Neural cell (in vitro differentiated cells): ENCODE measurements around the gene PHOX2A. TPM values are rescaled to one million over a fixed set of nuclear protein-coding genes. Genes with fewer than 3 reads are reported as not detected.

ENCODE experiments used
- H2AFZ ChIP-seq: fragments of 200-600, 300-800 bp; sonication (generic), shearing (Covaris generic); 2 replicates; pipeline ENCODE4 v1.6.0; 2014; ENCODE audit warnings: low read depth, mild to moderate bottlenecking, antibody characterized with exemption, low read length, moderate library complexity
- H3F3A ChIP-seq: fragments of 200-600 bp; shearing (Covaris generic); 2 replicates; pipeline ENCODE4 v1.6.1; 2016; ENCODE audit warnings: mild to moderate bottlenecking, moderate library complexity, mixed read lengths, antibody characterized with exemption, low read length; ENCODE audit not compliant: insufficient read depth, poor library complexity, severe bottlenecking
- H3K27ac ChIP-seq: fragments of 200-600, 300-800 bp; sonication (generic), shearing (Covaris generic); 2 replicates; pipeline ENCODE4 v1.5.1; 2014; ENCODE audit warnings: mild to moderate bottlenecking, low read length, moderate library complexity
- H3K27me3 ChIP-seq: fragments of 300-800, 200-600 bp; sonication (generic), shearing (Covaris generic); 2 replicates; pipeline ENCODE4 v1.6.0; 2014; ENCODE audit warnings: mild to moderate bottlenecking, low read depth, low read length, moderate library complexity; ENCODE audit not compliant: insufficient read depth
- H3K36me3 ChIP-seq: fragments of 300-800, 200-600 bp; sonication (generic), shearing (Covaris generic); 2 replicates; pipeline ENCODE4 v1.5.1; 2014; ENCODE audit warnings: mild to moderate bottlenecking, antibody characterized with exemption, low read length, moderate library complexity; ENCODE audit not compliant: insufficient read depth
- H3K4me2 ChIP-seq: fragments of 300-800, 200-600 bp; sonication (generic), shearing (Covaris generic); 2 replicates; pipeline ENCODE4 v1.6.0; 2014; ENCODE audit warnings: mild to moderate bottlenecking, low read length
- H3K4me3 ChIP-seq: fragments of 300-800, 200-600 bp; sonication (generic), shearing (Covaris generic); 2 replicates; pipeline ENCODE4 v1.5.1; 2014; ENCODE audit warnings: mild to moderate bottlenecking, low read length, moderate library complexity
- H3K79me2 ChIP-seq: fragments of 200-600 bp; shearing (Covaris generic); replicated peaks from 2 replicates; pipeline ENCODE4 v1.6.0; 2014; ENCODE audit warnings: mild to moderate bottlenecking, low read length, moderate library complexity; ENCODE audit not compliant: insufficient read depth
- H3K9ac ChIP-seq: fragments of 300-800, 200-600 bp; sonication (generic), shearing (Covaris generic); 2 replicates; pipeline ENCODE4 v1.6.1; 2016; ENCODE audit warnings: mild to moderate bottlenecking, low read length, mixed read lengths
- H3K9me2 ChIP-seq: fragments of 200-600 bp; shearing (Covaris generic); 2 replicates; pipeline ENCODE4 v1.6.1; 2016; ENCODE audit warnings: mild to moderate bottlenecking, low read length, mixed read lengths; ENCODE audit not compliant: insufficient read depth
- H3K9me3 ChIP-seq: fragments of 200-600, 300-800 bp; sonication (generic), shearing (Covaris generic); 2 replicates; pipeline ENCODE4 v1.6.1; 2016; ENCODE audit warnings: mild to moderate bottlenecking, mixed run types, low read length, moderate library complexity, mixed read lengths
- H4K20me1 ChIP-seq: fragments of 200-600 bp; shearing (Covaris generic); 2 replicates; pipeline ENCODE4 v1.6.1; 2016; ENCODE audit warnings: mild to moderate bottlenecking, mixed run types; ENCODE audit not compliant: insufficient read depth
- EP300 ChIP-seq: fragments of 450-650 bp; conservative IDR thresholded peaks from 2 replicates; pipeline ENCODE4 v1.6.1; 2014; ENCODE audit warnings: antibody characterized with exemption, mild to moderate bottlenecking, moderate library complexity; ENCODE audit not compliant: poor library complexity, severe bottlenecking
- EZH2 ChIP-seq: fragments of 200-600, 300-800 bp; shearing (Covaris generic), sonication (generic); IDR thresholded peaks from 2 replicates; pipeline ENCODE4 v1.6.1; 2014; ENCODE audit warnings: antibody characterized with exemption, low read length, borderline replicate concordance, mild to moderate bottlenecking; ENCODE audit not compliant: insufficient read depth, poor library complexity, severe bottlenecking
- MXI1 ChIP-seq: fragments of 450-650 bp; conservative IDR thresholded peaks from 2 replicates; pipeline ENCODE4 v1.6.1; 2014; ENCODE audit warnings: antibody characterized with exemption, mild to moderate bottlenecking; ENCODE audit not compliant: poor library complexity, severe bottlenecking
- POLR2AphosphoS5 ChIP-seq: IDR thresholded peaks from 2 replicates; pipeline ENCODE4 v1.6.1; 2012
- RAD21 ChIP-seq: fragments of 450-650 bp; conservative IDR thresholded peaks from 2 replicates; pipeline ENCODE4 v1.6.1; 2014; ENCODE audit warnings: antibody characterized with exemption, mild to moderate bottlenecking, moderate library complexity
- SMC3 ChIP-seq: fragments of 450-650 bp; conservative IDR thresholded peaks from 2 replicates; pipeline ENCODE4 v1.6.1; 2014; ENCODE audit warnings: antibody characterized with exemption, mild to moderate bottlenecking, moderate library complexity; ENCODE audit not compliant: poor library complexity
- TAF1 ChIP-seq: IDR thresholded peaks from 2 replicates; pipeline ENCODE4 v1.6.1; 2012; ENCODE audit warnings: low read depth
- polyA plus RNA-seq: library from polyadenylated mRNA; depleted of rRNA; stranded (reverse); fragments of >200 nt; gene quantifications from 2 replicates; pipeline ENCODE4 v1.2.3, GENCODE V29; 2014
- TF ChIP-seq, protein P1 (sequence below): fragments of 450-650 bp; IDR thresholded peaks from 2 replicates; pipeline ENCODE4 v1.5.1; 2014; ENCODE audit warnings: antibody characterized with exemption, mild to moderate bottlenecking, moderate library complexity; ENCODE audit not compliant: poor library complexity, severe bottlenecking
- TF ChIP-seq, protein P2 (sequence below): IDR thresholded peaks from 2 replicates; pipeline ENCODE4 v1.6.1; 2012; ENCODE audit warnings: borderline replicate concordance

PHOX2A gene
- polyA plus RNA-seq, 1 donor from 2014 or later: not detected

DNA sequence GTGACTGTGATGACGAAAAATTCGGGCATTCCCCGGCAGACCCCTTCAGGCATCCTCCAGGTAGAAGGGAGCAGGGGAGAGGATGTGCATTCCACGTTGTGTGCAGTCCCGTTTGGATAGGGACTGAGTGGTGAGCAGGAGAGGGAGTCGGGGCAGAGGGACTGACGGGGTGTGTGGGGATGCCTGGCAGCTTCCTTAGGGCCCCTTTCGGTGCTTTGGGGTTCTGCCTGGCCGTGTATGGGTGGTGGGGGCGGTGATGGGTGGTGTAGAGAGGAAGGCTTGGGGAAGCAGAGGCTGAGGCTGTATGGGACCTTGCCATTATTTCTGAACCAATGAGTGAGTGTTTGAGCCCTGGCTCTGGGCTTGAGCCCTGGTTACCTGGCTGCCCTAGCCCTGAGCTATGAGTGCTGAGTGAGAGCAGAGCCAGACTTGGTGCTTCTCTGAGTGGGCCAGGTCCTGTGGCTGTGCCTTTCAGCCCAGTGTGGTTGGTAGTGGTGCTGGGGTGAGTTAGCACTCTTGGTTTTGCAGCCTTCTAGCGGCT is 18.5 kb downstream of the PHOX2A start:
- Histone ChIP-seq H3K9me2 (no peaks in the 10 kb centered on the region), H3K27me3 (peaks cover 34% of the 10 kb centered on the region), H2AFZ (no peak overlapping the region), H3K9me3 (no peaks in the 10 kb centered on the region), H3K9ac (peak overlapping the region; percentile 1), H3F3A (no peaks in the 10 kb centered on the region), H4K20me1 (no peaks in the 10 kb centered on the region), H3K27ac (no peak overlapping the region), H3K4me3 (peak overlapping the region; percentile 70), H3K4me2 (no peak overlapping the region), H3K36me3 (no peaks in the 10 kb centered on the region), H3K79me2 (peaks cover 13% of the 10 kb centered on the region)
- TF ChIP-seq, protein P1, sequence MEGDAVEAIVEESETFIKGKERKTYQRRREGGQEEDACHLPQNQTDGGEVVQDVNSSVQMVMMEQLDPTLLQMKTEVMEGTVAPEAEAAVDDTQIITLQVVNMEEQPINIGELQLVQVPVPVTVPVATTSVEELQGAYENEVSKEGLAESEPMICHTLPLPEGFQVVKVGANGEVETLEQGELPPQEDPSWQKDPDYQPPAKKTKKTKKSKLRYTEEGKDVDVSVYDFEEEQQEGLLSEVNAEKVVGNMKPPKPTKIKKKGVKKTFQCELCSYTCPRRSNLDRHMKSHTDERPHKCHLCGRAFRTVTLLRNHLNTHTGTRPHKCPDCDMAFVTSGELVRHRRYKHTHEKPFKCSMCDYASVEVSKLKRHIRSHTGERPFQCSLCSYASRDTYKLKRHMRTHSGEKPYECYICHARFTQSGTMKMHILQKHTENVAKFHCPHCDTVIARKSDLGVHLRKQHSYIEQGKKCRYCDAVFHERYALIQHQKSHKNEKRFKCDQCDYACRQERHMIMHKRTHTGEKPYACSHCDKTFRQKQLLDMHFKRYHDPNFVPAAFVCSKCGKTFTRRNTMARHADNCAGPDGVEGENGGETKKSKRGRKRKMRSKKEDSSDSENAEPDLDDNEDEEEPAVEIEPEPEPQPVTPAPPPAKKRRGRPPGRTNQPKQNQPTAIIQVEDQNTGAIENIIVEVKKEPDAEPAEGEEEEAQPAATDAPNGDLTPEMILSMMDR: no peak
- TF ChIP-seq, protein P2, sequence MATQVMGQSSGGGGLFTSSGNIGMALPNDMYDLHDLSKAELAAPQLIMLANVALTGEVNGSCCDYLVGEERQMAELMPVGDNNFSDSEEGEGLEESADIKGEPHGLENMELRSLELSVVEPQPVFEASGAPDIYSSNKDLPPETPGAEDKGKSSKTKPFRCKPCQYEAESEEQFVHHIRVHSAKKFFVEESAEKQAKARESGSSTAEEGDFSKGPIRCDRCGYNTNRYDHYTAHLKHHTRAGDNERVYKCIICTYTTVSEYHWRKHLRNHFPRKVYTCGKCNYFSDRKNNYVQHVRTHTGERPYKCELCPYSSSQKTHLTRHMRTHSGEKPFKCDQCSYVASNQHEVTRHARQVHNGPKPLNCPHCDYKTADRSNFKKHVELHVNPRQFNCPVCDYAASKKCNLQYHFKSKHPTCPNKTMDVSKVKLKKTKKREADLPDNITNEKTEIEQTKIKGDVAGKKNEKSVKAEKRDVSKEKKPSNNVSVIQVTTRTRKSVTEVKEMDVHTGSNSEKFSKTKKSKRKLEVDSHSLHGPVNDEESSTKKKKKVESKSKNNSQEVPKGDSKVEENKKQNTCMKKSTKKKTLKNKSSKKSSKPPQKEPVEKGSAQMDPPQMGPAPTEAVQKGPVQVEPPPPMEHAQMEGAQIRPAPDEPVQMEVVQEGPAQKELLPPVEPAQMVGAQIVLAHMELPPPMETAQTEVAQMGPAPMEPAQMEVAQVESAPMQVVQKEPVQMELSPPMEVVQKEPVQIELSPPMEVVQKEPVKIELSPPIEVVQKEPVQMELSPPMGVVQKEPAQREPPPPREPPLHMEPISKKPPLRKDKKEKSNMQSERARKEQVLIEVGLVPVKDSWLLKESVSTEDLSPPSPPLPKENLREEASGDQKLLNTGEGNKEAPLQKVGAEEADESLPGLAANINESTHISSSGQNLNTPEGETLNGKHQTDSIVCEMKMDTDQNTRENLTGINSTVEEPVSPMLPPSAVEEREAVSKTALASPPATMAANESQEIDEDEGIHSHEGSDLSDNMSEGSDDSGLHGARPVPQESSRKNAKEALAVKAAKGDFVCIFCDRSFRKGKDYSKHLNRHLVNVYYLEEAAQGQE: no peak
- TF ChIP-seq MXI1: no peak
- TF ChIP-seq EP300: no peak
- no peak for TF ChIP-seq SMC3
- TF ChIP-seq TAF1: no peak
- TF ChIP-seq EZH2: no peak
- TF ChIP-seq RAD21: no peak
- TF ChIP-seq POLR2AphosphoS5: no peak

DNA sequence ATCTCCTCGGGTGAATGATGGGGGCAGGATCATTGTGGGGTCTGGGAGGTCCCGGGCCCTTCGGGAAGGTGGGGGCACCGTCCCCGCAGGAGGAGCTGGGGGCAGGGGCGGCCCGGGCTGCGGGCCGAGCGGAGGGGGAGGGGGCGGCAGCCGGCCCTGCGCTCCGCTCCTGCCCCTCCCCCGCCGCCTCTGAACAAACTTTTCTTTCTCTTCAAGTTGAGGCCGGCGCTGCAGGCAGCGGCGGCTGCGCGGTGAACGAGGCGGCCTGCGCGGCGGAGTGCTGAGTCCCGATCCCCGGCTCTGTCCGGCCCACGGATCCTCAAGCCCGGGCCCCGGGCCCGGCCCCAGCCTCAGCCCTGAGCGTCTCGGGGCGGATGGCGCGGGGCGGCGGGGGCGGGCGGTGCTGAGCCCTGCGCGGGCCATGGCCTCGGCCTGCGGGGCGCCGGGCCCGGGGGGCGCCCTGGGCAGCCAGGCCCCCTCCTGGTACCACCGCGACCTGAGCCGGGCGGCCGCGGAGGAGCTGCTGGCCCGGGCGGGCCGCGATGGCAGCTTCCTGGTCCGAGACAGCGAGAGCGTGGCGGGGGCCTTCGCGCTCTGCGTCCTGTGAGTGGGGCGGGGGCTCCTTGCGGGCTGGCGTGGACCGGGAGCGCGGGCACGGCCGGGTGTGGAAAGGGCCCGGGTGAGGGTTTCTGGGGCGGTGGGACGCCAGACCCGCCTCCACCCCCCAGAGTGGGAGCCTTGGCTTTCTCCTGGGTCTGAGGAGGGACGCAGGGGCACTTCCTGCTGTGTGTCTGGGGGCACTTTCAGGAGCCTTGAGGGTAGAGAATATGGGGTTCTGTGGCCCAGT is 19.2 kb downstream of the PHOX2A start, which contains the start of gene INPPL1:
Gene INPPL1 (plus strand): TSS at position 204 of the 847 bp plus-strand sequence. CDS start 218 bp downstream, at position 422.
- no peak within 1 kb of the TSS for H2AFZ ChIP-seq
- H3F3A ChIP-seq: no peaks in the 10 kb centered on the region
- H3K79me2 ChIP-seq: peaks cover 13% of the 10 kb centered on the region
- no peaks in the 10 kb centered on the region for H3K36me3 ChIP-seq
- H3K9ac ChIP-seq: peak within 1 kb of the TSS; percentile 36
- TF ChIP-seq SMC3: no peak
- TF ChIP-seq, protein P2: no peak
- no peak for TF ChIP-seq RAD21
- no peak for TF ChIP-seq TAF1
- TF ChIP-seq, protein P1: no peak
- H3K9me3 ChIP-seq: no peaks in the 10 kb centered on the region
- H3K4me2 ChIP-seq: no peak within 1 kb of the TSS
- peak within 1 kb of the TSS; percentile 70 for H3K4me3 ChIP-seq
- peaks cover 34% of the 10 kb centered on the region for H3K27me3 ChIP-seq
- H3K9me2 ChIP-seq: no peaks in the 10 kb centered on the region
- H4K20me1 ChIP-seq: no peaks in the 10 kb centered on the region
- H3K27ac ChIP-seq: no peak within 1 kb of the TSS
